HG03439 (cell line): ENCODE results near the gene GPR135.

ENCODE experiments used
- ATAC-seq: cut with Tn5 transposase; IDR thresholded peaks from one replicate; pipeline ENCODE4 v1.9.1; 2021; ENCODE audit warnings: mild to moderate bottlenecking, moderate library complexity; ENCODE audit not compliant: unreplicated experiment

Gene GPR135, protein sequence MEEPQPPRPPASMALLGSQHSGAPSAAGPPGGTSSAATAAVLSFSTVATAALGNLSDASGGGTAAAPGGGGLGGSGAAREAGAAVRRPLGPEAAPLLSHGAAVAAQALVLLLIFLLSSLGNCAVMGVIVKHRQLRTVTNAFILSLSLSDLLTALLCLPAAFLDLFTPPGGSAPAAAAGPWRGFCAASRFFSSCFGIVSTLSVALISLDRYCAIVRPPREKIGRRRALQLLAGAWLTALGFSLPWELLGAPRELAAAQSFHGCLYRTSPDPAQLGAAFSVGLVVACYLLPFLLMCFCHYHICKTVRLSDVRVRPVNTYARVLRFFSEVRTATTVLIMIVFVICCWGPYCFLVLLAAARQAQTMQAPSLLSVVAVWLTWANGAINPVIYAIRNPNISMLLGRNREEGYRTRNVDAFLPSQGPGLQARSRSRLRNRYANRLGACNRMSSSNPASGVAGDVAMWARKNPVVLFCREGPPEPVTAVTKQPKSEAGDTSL

DNA sequence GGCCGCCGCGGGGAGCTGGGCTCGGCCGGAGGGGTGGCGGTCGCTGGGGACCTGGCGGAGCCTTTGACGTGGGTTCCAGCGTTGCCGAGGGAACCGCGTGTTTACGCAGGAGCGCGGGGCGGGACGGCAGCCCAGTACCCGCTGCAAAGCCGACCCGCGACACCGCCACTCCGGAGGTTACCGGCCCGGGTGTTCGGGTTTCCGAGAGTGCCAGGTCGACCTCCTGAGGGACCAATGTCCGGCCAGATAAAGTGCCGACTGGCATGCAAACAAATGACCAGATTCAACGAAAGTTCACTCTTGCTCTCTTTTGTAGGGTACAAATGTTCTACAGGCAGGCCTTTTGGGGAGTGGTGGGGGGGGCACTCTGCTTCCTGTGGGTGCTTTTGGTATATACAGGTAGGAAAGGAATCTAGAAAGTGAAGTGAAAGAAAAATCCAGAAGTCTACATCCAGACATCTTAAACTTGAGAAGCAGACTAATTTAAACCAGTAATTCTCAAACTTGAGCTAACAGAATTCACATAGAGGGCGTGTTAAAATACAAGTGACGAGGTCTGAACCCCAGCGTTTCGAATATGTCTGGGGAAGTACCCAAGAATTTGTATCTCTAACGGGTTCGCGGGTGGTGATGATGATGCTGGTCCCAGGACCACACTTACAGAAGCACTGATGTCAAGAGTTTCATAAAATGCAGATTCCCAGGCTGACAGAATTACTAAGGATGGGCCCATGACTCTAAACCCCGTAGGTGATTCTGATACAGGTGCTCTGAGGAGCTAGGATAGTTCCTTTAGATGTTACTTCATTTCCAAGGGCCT lies at the start of gene GPR135:
Gene GPR135 (minus strand): TSS at position 65 of the 820 bp plus-strand sequence. CDS start 154 bp downstream, outside the sequence.
- peak; percentile 37 for ATAC-seq

DNA sequence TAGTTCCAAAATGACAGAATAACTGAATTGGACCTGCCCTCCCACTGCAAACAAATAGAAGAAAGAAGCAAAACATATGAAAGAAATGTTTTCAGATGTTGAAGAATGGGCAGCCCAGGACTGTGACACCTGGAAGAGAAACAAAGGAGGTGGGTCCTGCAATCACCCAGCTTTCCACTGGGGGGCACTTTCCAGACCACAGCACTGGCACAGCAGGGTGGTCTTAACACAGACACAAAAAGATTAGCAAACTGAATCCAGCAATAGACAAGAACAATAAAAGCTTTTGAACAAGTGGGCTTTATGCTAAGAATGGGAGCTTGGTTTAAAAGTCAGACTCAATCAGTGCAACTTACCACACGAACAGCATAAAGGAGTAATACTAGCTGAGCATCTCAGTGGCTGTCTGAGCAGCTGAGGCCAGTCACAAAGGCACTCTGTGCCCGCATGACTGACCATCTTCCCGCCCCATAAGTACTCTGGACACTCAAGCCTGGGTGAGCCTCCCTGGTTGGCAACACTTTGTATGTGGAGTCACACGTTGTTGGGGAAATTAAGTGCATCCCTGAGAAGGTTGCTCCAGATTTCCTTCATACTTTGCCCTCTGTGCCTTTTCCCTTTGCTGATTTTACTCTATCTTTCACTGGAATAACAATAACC lies 46.9 kb upstream of the GPR135 start:
- no peak for ATAC-seq

DNA sequence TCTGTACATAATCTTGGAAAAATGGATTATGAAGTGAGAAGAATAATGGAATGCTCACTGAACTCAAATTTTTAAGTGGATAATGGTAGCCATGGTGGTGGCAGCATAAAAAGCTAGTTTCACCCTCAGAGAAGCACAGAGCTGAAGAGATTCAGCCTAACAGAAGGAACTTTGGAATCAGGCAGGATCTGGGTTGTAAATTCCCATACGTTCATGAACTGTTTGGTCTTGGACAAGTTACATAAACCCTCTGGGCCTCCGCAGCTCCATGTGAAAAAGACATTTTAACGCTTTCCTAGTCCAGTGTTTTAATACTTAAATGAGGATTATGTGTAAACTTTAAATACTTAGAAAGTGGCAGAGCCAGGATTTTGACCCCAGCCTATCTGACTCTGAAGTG lies 45.8 kb upstream of the GPR135 start:
- ATAC-seq: no peak

DNA sequence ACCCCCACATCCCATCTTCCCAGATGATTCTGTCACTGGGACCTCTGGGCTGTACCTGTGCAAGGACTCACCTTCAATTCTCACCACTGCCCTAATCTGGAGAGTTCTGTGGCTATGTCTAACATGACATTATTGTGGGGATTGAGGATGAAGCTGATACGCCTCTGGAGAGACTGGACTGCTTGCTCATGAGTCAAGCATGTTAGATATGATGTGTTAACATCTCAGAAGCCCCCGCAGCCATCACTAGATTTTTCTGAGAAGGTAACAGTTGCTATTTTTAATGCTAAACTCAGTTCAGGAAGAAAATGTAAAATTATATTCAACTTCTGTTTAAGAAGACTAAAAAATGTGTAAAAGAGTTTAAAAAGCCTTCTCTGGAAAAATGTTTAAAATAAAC lies 44.8 kb upstream of the GPR135 start:
- no peak for ATAC-seq

DNA sequence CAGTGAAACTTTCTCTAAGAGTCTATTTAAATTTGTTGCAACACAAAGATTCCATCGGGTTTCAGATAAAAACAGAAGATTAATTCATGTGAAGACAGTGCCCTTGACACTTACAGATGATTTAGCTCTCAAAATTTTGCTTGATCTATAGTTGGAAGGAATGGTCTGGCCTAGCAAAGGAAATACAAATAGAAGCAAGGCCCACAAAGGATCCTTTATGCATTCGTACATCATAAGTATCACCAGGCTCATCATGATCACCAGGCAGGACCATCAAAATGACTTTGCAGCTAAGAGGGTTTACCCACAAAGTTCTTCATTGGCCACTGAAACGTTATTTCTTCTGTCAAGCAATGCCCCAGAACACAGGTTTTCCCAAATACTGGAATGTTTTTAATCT lies 43.9 kb upstream of the GPR135 start:
- no peak for ATAC-seq

DNA sequence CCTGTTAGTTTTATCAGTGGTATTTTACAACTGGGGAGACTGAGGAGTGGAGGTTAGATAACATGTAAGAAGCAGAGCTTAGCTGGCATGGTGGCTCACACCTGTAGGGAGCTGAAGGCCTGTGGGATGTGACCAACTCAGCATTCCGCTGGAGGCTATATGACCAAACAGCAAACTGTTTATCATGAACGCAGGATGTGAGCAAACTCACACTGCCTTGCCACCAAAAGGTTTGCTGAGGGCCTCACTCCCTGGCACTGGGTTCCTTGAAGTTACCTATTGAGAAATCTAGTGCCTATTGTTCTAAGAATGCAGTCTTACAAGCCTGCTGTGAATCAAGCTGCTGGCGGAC lies 42.5 kb upstream of the GPR135 start:
- ATAC-seq: no peak

DNA sequence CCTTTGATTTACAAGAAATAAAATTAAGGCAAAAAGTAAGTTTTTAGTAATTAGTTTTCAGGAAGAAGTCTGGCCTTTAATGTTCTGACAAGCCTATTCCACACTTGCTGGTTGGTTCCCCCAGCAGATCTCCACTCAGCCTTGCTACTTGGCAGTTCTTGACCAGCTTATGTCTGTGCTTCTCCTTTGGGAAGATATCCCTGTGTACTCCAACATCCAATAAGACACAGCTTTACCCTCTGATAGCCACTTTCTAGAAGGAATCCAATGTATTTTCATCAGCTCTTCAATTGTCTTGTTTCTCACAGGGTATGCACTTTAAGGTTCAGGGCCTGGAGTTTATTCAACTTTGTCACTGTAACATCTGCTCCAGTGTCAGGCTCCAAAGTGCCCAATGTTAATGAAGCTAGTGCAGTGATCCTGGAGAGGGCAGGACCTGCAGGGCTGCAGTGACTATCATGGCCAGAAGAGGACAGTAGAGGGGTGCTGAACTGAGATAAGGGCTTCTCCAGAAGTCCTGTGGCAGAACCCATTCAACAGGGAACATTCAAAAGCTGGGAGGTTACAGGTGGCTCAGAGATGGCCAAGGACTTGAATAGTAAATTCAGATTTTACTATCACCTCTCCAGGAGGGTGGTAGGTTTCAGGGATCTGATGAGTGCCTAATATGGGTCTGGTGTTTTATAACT lies 42.0 kb upstream of the GPR135 start:
- ATAC-seq: no peak

DNA sequence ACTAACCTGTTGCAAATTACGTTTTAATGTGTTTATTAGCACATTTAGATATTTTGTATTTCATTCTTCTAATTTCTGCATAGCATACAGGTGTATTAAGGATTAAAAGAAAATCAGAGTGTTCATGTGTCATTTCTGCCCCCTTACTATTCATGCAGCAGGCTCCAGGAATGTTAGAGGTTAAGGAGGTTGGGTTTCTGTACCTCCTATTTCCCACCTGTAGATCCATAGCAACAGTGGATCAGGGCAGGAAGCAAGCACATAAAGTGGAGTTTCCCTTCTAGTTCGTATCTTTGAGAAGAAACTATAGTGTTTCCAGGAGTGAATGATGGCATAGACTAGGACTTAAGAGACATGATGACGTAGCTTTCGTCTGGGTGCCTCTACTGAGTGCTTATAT lies 38.1 kb upstream of the GPR135 start:
- no peak for ATAC-seq

DNA sequence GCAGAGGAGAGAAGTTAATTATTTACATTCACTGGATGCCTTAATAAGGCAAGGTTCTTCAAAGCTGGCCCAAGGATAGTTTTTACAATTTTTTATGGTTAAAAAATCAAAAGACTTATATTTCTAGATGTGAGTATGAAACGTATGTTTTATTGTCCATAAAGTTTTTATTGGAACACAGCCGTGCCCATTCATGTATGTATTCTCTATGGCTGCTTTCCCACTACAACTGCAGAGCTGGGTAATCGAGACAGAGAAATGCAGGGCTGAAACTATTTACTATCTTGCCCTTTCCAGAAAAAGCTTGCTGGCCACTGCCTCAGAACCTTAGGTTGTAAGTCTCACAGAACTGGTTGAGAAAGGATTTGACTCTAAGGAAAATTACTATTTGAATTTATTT lies 35.6 kb upstream of the GPR135 start:
- ATAC-seq: no peak

DNA sequence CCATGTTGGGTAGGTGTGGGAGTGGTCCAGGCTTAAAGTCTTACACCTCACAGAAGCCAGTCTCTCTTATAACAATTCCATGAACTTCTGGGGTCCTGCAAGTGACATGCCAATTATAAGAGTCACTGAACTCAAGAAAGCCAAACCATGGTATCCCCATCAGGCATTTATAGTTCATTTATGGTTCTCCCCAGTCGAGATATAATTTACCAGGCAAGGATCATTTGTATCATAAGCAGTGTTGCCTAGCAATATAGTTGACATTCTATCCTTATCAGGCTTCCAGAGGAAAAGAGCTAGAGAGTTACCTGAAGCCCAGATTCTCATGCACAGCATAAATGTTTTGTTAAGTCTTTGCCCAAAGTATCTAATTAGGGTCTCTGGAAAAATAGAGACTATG lies 27.2 kb upstream of the GPR135 start:
- no peak for ATAC-seq

DNA sequence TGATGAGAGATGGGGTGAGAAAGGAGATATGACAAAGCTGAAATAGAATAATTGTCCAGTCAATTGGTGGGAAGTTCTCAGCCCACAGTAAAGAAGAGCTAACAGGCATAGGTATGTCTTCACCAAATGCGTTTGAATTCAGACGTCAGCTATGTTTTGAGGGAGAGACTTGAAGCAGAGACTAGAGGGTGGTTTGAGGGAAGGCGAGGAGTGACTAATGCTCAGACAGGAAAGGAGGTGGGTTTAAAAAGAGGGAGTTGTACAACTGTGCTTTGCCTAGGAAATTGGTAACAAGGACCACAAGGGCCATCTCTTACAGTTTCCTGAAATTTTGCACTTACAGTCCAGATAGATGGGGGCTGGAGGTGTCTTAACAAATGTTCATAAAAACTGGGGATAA lies 25.6 kb upstream of the GPR135 start:
- ATAC-seq: no peak

DNA sequence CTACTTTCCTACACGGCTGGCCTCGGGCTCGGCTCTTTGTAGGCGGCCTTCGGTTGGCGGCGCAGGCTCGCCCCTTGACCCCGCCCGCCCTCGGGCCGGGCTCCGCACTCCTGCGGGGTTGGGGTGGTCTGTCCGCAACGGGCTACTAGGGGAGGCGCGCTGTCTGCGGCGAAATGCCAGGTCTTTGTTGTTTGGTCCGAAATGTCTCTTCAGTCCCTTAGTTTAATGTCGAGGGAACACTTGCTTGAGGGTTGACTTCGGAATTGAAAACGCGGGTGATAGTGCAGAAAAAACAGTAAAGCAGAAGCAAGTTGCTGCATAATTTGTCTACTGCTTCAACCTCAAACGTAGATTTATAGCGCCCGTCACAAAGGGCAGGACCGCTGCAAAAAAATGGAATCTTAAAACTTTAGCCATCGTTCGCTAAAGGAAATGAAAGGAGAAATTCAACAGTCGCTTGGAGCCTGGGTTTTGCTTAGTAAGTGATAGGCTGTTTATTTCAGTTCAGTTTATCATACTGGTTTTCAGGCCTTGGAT lies 19.5 kb upstream of the GPR135 start:
- ATAC-seq: peak; percentile 46

DNA sequence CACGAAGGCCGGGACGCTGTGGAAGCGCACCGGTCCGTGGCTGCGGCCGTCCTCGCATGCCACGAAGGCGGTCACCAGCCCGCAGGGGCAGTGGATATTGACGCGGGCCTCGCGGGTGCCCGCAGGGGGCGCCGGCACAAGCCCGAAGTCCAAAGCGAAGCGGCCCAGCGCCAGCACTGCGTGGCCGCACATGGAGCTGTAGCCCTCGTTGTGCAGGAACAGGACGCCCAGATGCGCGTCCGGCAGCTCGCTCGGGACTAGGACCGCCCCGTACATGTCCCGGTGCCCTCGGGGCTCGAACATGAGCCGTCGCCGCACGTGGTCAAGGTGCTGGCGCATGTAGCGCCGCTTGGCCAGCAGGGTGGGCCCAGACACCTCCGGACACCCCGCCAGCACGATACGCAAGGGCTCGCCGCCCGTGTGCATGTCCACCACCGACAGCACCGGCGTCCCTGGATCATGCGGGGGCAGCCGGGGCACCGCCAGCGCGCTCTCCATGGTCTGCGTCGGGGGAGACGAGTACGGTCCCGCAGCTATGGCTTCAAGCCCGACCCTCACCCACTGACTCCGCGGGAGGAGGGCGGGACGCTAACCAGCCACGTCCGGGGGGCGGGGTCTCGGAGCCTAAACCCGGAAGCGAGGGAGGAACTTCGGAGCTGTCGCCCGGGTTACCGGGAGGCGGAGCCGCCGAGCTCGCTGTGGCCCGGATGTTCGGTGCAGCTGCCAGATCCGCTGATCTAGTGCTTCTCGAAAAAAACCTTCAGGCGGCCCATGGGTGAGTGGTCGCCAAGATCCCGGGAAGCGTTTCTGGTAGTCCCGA lies 18.8 kb upstream of the GPR135 start, which contains the start of the genes JKAMP and L3HYPDH:
Gene JKAMP (plus strand): TSS at position 699 of the 820 bp plus-strand sequence. CDS start 73 bp downstream, at position 772.
Gene L3HYPDH (minus strand): TSS at position 590 of the 820 bp plus-strand sequence. CDS start 92 bp downstream, at position 498.
- ATAC-seq: peak; percentile 88

DNA sequence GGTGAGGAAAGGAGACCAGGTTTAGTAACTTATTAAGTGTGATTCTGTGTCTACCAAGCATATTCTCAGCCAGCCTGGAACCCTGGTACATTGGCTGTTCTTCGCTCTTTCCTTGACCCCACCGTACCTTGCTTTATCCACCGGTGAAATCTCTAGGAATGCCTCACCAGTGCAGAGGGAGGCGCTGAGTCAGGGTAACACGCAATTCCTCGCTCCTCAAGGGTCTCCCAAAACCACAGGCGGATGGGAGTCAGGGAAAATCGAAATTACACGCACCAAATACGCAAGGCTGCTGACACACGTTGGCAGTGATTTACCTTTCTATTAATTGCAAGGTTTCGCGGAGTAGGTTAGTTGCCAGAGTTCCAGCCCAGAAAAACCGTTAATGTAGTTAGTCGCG lies 18.2 kb upstream of the GPR135 start:
- no peak for ATAC-seq

DNA sequence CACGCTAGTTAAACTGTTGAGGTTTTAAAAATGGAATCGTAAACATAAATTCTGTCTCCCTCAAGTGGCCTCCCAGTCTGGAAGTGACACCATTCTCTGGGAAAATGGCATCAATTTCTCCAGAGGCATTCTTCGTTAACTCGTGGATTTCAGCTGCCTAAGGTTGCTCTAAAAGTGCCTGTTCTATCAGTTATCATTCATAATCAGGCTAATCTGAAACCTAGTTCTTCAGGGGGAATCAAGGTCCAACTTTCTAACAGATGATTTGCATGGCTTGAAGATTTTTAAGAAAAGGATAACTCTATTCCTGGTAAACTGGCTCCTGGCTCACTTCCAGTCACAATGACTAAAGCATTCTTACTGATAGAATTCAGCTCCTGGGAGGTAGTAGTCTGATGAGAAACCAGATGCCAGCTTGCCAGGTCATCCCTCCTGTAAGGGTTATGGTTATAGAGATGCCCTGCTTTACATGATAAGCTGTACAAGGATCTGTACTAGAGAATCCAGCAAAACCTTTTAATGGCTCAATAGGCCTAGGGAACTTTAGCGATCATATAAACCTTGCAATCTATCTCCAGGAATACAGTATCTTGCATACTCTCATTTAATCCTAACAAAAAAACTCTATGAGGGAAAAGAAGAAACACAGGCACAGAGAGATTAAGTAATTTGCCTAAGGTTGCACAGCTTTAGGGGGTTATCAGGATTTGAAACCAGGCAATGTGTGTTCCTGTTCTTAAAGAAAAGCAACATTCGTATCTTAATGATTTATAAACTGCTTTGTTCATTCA lies 17.6 kb upstream of the GPR135 start:
- ATAC-seq: no peak

DNA sequence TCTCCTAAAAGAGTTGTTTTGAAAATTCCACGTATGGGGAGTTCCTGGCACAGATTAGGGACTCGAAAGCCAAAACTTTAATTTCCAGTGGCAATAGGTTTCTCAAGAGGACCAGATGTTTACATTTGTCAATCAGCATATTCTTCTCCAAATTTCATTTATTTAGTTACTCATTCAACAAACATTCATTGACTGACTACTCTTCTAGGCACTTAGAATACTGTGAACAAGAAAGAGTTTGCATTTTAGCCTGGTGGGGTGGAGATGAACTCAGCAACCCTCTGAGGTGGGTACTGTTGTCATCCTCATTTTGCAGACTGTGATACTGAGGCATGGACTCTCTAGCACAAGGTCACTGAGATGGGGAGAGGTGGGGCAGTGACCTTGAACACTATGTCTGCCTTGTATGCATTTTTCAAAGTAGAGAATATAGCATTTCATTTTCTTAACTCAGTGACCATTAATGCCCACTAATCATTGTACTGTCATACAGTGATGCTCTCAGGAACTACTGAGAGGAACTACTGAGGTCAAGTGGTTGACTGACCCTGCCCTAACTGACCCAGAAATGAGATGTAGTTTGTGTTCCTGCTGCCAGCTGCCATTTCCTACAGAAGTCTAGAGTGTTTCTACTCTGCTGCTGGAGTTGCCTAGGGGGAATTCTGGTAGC lies 16.8 kb upstream of the GPR135 start:
- ATAC-seq: no peak

DNA sequence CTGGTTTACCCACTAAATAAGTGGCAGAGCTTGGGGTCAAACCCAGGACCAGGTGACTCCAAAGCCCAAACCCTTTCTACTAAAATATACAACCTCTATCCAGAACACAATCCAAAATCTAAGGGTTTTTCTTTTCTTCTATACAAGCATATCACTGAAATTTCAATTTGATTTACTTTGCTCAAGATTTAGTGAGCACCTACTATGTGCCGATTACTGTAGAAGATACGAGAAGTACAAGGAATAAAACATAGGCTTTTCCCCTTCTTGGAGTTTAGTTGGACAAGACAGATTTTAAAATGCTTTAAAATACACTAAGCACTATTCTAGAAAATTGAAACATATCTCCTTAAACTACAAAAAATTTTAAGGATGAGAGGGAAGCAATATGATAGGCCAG lies 16.2 kb upstream of the GPR135 start:
- ATAC-seq: no peak

DNA sequence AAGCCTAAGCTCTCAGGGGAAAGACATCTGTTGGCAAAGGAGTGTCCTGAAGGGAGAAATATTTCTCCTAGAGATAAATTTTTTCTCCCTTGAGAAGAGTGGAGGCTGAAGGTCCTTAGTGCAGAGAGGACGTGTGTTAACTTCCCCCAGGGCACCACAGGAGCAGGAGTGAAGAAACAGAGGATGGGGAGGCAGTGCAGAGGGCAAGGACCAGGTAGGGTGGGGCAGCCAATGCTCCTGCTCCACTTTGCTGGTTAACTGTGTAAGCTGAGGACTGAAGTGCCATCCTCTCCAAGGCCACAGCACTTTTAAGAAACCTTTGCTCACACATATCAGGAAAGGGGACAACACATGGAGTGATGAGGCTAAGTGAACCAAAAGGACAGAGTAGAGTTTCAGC lies 15.0 kb upstream of the GPR135 start:
- ATAC-seq: no peak
